Fibroblast of upper back skin (primary cell): ENCODE measurements around the gene SYT9.

ENCODE experiments used
- DNase-seq: peaks from one replicate; pipeline ENCODE4 v3.0.0-alpha.2; 2013

SYT9 gene

DNA sequence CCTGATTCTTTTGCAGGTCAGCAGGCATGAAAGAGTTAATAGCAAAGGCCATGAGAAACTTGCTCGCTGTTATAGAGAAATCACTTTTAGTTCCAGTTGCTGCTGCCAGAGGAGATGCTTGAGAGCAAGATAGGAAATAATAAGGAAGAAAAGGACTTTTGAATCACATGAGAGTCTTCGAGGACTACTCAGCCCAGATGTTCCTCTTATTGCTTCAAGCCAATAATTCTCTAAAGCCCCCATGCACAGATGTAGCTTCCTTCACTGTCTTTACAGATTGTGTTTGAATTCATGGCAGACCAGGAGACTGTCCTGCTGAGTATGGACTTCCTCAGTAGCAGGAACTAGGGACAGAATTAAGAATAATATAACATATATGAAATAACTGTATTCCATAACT is 183.5 kb downstream of the SYT9 start:
- DNase-seq, result no peak

DNA sequence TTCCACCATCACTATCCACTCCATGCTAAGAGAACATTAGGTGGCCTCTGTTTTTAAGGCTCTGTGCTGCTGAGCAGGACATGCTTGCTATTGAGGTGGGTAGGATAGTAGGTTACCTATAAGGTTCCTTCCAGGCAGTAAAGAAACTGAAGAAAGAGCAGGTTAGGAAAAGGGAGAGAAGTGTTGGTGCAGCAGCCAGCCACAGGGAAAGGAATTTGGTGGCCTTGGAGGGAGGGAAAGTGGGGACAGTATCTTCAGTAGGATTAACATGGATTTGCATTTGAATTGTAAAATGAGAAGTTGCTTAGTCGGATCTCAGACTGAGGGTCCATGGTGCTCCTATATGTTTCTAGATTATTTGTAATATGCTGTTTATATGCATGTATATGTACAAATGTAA is 184.4 kb downstream of the SYT9 start:
- no peak for DNase-seq

- no peak for DNase-seq
Measured at GRCh38 chr11:7436657-7437056, 185.0 kb downstream of the SYT9 start.

DNA sequence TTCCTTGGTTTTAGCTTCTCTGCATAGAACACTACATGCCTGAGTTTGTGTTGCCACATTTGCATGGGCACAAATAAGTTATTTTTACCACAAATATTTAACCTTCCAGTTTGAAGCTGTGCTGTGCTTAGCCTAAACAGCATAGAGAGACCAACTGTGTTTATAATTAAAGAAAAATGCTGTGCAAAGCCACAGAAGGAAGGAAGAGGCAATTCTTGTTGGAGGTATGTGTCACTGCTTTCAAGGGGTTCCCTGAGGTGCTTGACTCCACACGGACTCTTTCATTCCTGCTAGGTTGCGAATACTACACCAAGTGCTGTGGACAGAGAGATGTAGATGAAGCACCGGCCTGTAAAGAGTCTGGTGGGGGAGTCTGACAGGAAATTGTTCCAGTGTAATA is 186.0 kb downstream of the SYT9 start:
- peak; percentile 84 for DNase-seq

GRCh38 chr11:7439746-7440320 is 188.1 kb downstream of the SYT9 start:
- no peak for DNase-seq

GRCh38 chr11:7442588-7443215 is 191.0 kb downstream of the SYT9 start:
- DNase-seq, result peak; percentile 50

GRCh38 chr11:7444091-7444981 is 192.6 kb downstream of the SYT9 start:
- DNase-seq, result peak; percentile 17

DNA sequence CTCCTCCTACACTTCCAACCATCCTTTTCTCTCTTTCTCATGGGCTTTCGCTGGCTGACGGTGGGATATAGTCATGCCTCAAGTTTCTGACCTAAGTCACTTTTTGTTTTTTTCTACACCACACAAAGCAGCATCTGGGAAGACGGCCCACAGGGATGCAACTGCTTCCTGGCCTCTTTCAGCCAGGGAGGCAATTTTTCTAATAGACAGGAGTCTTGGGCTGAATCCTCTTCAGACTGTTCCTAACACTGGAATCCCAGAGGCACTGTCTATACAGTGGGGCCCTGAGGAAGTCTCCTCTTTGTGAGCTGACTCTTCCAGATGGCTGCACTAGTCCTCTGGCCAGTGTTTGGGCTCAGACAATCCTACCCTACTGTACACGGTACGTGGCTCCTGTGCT is 193.9 kb downstream of the SYT9 start:
- no peak for DNase-seq

DNA sequence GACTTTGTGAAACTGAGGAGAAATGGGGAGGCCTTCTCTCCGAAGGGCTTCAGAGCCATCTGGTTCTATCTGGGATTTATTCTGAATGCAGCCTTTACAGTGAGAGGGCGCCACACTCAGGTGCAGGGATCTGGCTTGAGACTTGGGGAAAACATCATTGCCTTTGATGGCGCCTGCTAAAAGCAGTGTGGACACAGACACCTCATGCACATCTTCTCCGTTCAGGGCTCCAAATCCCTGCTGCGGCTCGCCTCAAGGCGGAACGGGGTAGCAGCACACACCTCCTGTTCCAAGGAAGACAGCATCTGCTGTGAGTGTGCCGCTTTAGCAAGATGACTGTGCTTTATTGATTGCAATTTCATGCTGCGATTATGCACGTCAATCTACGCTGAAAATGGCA is 196.5 kb downstream of the SYT9 start:
- no peak for DNase-seq

GRCh38 chr11:7449211-7449840 is 197.6 kb downstream of the SYT9 start:
- DNase-seq, result no peak

DNA sequence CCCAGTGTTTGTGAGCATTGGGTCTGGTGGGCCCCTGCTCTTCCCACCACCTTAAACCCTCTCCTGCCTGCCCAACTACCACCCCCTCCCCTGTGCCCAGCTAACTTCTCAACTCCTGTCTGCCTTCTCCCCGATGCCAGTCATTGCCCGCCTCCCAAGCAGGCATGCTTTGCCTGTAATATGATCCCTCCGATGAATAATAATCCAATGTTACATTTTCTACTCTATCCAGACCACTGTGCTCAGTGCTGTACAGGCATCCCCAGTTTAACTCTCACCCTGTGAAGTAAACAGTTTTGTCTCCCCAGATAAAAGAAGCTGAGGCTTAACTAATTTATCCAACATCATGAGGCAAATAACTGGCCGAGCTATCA is 198.1 kb downstream of the SYT9 start:
- peak; percentile 2 for DNase-seq

DNA sequence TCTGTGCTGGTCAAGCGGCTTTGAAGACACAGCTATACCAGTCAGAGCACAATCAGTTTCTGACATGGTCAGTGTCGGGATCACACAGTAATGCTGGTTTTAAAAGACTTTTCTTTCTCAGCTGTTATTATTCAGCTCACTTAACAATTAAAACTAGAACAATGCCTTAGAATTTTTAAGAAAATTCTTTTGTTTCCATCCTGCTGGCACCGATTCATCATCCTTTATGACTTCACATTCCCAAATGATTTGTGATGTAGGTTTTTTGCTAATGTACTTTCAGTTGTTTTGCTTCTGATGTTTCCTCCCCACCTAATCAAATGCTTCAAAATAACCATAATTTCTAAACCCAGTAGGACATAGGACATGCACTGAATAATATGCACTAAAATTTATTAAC is 199.1 kb downstream of the SYT9 start:
- DNase-seq, result no peak

DNA sequence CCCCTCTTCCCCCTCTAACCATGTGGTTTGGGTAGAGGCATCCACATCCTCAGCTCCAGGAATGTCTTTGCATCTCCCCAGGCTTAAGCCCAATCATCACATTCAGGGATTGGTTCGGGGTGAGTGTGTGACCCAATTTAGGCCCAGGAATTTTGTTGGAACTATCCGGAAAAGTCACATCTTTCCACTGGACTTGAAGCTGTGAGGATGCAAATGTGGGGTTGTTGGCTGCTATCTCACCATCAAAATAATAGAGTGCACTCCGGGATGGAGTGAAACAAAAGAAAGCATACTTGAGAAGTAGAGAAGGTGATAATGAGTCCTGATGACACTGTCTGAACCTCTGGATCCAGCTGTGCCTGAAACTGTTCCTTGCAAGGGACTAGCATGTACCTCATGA is 199.8 kb downstream of the SYT9 start:
- no peak for DNase-seq

GRCh38 chr11:7451952-7452494 is 200.3 kb downstream of the SYT9 start:
- no peak for DNase-seq

DNA sequence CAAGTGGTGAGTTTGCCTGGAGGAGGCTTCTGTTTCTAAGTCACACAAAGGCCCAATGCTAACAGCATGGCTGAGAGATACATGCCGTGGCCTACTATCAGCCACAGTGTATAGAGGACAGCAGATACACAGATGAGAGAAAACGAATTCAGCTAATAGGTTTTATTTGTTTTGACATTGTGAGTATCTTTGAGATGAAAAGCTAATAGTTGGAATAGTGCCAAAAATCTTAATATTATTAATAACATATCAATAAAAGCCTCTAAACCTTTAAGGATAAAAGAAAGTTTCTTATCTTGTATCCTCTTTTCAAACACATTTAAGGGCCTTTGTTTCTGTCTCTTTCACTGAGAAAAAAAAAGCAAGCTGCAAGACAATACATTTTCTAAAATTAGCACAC is 203.2 kb downstream of the SYT9 start:
- DNase-seq, result no peak

- peak; percentile 47 for DNase-seq
Measured at GRCh38 chr11:7457211-7457610, 205.5 kb downstream of the SYT9 start.

- DNase-seq, result no peak
Measured at GRCh38 chr11:7462706-7463105, 211.0 kb downstream of the SYT9 start.

DNA sequence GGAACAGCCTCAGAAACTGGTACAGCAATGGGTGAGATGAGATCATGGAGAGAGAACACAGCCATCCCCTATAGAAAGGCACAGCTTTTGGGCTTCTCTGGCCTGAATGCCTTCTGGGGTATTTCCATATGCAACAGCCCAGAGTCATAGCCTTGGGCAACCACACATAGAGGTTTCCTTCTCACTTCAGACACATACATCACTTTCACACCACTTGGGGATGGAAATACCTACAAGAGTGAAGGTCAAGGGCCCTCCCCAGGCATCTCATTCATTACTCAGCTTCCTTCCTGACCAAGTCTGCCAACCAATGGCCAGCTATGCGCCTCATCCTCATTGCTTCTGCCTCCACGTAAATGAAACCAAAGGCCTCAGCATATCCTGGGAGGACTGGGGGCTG is 215.9 kb downstream of the SYT9 start:
- no peak for DNase-seq

GRCh38 chr11:7469351-7469865 is 217.7 kb downstream of the SYT9 start:
- DNase-seq, result no peak

DNA sequence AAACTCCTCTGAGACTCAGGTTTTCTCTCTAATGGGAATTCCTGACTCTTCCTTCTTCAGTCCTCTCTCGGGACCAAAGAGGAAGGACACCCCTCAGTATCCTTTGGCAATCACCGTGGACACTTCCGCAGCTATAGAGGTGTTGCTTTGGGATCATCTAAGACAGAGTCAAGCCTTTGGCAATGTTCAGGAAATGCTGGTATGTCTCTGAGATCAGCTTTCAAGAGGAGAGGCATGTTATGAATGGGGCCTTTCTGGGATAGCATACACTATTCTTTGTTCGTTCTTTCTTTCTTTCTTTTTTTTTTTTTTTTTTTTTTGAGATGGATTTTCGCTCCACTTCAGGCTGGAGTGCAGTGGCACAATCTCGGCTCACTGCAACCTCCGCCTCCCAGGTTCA is 219.4 kb downstream of the SYT9 start:
- DNase-seq, result no peak

DNA sequence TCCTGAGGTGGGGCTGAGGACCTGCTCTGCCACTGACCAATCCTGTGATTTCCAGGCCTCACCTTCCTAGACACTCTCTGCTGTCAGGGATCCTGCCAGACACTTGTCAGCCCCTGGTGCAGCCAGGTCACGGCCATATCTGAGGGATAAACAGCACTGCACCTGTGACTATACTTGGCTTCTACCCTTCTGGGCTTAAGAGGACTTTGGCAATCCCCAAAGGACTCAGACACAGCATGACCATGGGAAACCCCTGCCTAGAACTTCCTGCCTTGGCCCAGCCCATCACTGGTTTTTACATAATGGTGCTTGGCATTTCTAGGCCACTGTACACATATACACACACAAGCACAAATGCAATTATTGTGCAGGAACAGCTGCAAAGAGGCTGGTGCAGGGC is 222.0 kb downstream of the SYT9 start:
- no peak for DNase-seq

GRCh38 chr11:7480113-7480512 is 228.4 kb downstream of the SYT9 start:
- DNase-seq, result peak; percentile 40

GRCh38 chr11:7484131-7484530 is 232.4 kb downstream of the SYT9 start:
- DNase-seq, result no peak
